ENCODE data around the gene NCAPD3.
"Not testable (repeated sequence)": the region's sequence is repeated elsewhere in the genome, so short reads cannot be mapped to it uniquely, and the experiment has no call there.

NCAPD3 gene

GRCh38 chr11:134260983-134261382, 37.2 kb upstream of the NCAPD3 start:
- H3K4me3 ChIP-seq (ENCODE audit: control insufficient read depth, low read depth, low read length) = no peak overlapping the region
- no peak for TF ChIP-seq CTCF (IDR thresholded peaks at IDR 0.05; ENCODE audit: control insufficient read depth, insufficient read depth, low read depth, low read length, missing control alignments)
- no peak for DNase-seq (ENCODE audit: low read depth)

GRCh38 chr11:134260503-134260902, 36.7 kb upstream of the NCAPD3 start:
- H3K4me3 ChIP-seq (ENCODE audit: control insufficient read depth, low read depth, low read length) = no peak overlapping the region
- no peak for DNase-seq (ENCODE audit: low read depth)
- no peak for TF ChIP-seq CTCF (IDR thresholded peaks at IDR 0.05; ENCODE audit: control insufficient read depth, insufficient read depth, low read depth, low read length, missing control alignments)

- H3K4me3 ChIP-seq (ENCODE audit: control insufficient read depth, low read depth, low read length) = no peak overlapping the region
- TF ChIP-seq CTCF (IDR thresholded peaks at IDR 0.05; ENCODE audit: control insufficient read depth, insufficient read depth, low read depth, low read length, missing control alignments) = no peak
- DNase-seq (ENCODE audit: low read depth) = no peak
These were observed 34.8 kb upstream of the NCAPD3 start for GRCh38 chr11:134258577-134258976.

GRCh38 chr11:134257101-134257500, 33.3 kb upstream of the NCAPD3 start:
- H3K4me3 ChIP-seq (ENCODE audit: control insufficient read depth, low read depth, low read length) = no peak overlapping the region
- TF ChIP-seq CTCF (IDR thresholded peaks at IDR 0.05; ENCODE audit: control insufficient read depth, insufficient read depth, low read depth, low read length, missing control alignments) = no peak
- DNase-seq (ENCODE audit: low read depth) = no peak

GRCh38 chr11:134255184-134255561, 31.4 kb upstream of the NCAPD3 start:
- not testable (repeated sequence) for DNase-seq (ENCODE audit: low read depth); H3K4me3 ChIP-seq (ENCODE audit: control insufficient read depth, low read depth, low read length)

- H3K4me3 ChIP-seq (ENCODE audit: control insufficient read depth, low read depth, low read length) = peak overlapping the region; percentile 98
- no peak for DNase-seq (ENCODE audit: low read depth)
- TF ChIP-seq CTCF (IDR thresholded peaks at IDR 0.05; ENCODE audit: control insufficient read depth, insufficient read depth, low read depth, low read length, missing control alignments) = no peak
These were observed 30.8 kb upstream of the NCAPD3 start for GRCh38 chr11:134254433-134255183.

GRCh38 chr11:134253188-134253993, 29.6 kb upstream of the NCAPD3 start, which contains the start of the genes ACAD8 and THYN1:
TSS of gene ACAD8 (plus strand) at chr11:134253568. CDS start at chr11:134253601, 33 bp downstream.
TSS of gene THYN1 (minus strand) at chr11:134253352. CDS start at chr11:134252882, 470 bp downstream.
- no peak for TF ChIP-seq CTCF (IDR thresholded peaks at IDR 0.05; ENCODE audit: control insufficient read depth, insufficient read depth, low read depth, low read length, missing control alignments)
- DNase-seq (ENCODE audit: low read depth) = peak; percentile 75

More at GRCh38 chr11:134253188-134253993, 29.6 kb upstream of the NCAPD3 start, which contains the start of the genes ACAD8 and THYN1:
- H3K4me3 ChIP-seq (ENCODE audit: control insufficient read depth, low read depth, low read length) = peak within 1 kb of the TSS; percentile 98
